Stomach smooth muscle (tissue), 2 donors: Measurements from ENCODE around the gene ADAMTSL4.

ENCODE experiments used
- H3K27ac ChIP-seq: one replicate; pipeline ENCODE4 v1.7.0; 2013; ENCODE audit warnings: mild to moderate bottlenecking, low read length, inconsistent platforms
- H3K27me3 ChIP-seq, 2 donors: one replicate each; pipeline ENCODE4 v1.7.0; 2013; ENCODE audit warnings: low read length in 2 of 2; ENCODE audit not compliant: insufficient read depth in 2 of 2, control insufficient read depth in 1 of 2
- H3K36me3 ChIP-seq, 2 donors: one replicate each; pipeline ENCODE4 v1.7.0; 2013; ENCODE audit warnings: low read length in 2 of 2; ENCODE audit not compliant: control insufficient read depth in 2 of 2, insufficient read depth in 2 of 2
- H3K4me1 ChIP-seq: one replicate; pipeline ENCODE4 v1.7.0; 2013; ENCODE audit warnings: low read length; ENCODE audit not compliant: control insufficient read depth, insufficient read depth
- H3K4me3 ChIP-seq, 2 donors: one replicate each; pipeline ENCODE4 v1.7.0; 2013; ENCODE audit warnings: low read length in 2 of 2
- H3K9ac ChIP-seq, 2 donors: one replicate each; pipeline ENCODE4 v1.7.0; 2013; ENCODE audit warnings: low read length in 2 of 2, mild to moderate bottlenecking in 1 of 2
- H3K9me3 ChIP-seq, 2 donors: one replicate each; pipeline ENCODE4 v1.7.0; 2013; ENCODE audit warnings: low read length in 2 of 2; ENCODE audit not compliant: control insufficient read depth in 2 of 2
- donor health status: healthy.
- donor health status: Pancreatic carcinoma.

The ADAMTSL4 gene

GRCh38 chr1:150548632-150549495, at the start of gene ADAMTSL4:
ADAMTSL4 (plus strand) TSS chr1:150549408; CDS start chr1:150552289, 2,881 bp downstream.
- Histone ChIP-seq H3K4me3 (peak within 1 kb of the TSS; percentile 58 to 77), H3K27me3 (no peaks in the 10 kb centered on the region), H3K9me3 (no peaks in the 10 kb centered on the region), H3K36me3 (no peaks in the 10 kb centered on the region), H3K27ac (peak within 1 kb of the TSS; percentile 84), H3K4me1 (peaks cover 42% of the 10 kb centered on the region), H3K9ac (peak within 1 kb of the TSS; percentile 73 to 76)

GRCh38 chr1:150505431-150505830, 43.8 kb upstream of the ADAMTSL4 start:
- peaks cover 23 to 31% of the 10 kb centered on the region in 2 donors for H3K36me3 ChIP-seq

GRCh38 chr1:150507912-150508864, 41.0 kb upstream of the ADAMTSL4 start, which contains the start of gene ECM1:
ECM1 (plus strand) TSS chr1:150508109; CDS start chr1:150508210, 101 bp downstream.
- Histone ChIP-seq H3K9ac (peak within 1 kb of the TSS; percentile 46 to 47), H3K36me3 (peaks cover 16 to 37% of the 10 kb centered on the region in 2 donors), H3K9me3 (no peaks in the 10 kb centered on the region), H3K27ac (no peak within 1 kb of the TSS), H3K27me3 (no peaks in the 10 kb centered on the region), H3K4me3 (peak within 1 kb of the TSS; percentile 46 to 64), H3K4me1 (peaks cover 4% of the 10 kb centered on the region)

More at GRCh38 chr1:150505431-150505830, 43.8 kb upstream of the ADAMTSL4 start:
- Histone ChIP-seq H3K9ac (no peak overlapping the region), H3K4me1 (peaks cover 4% of the 10 kb centered on the region), H3K27ac (no peak overlapping the region), H3K9me3 (no peaks in the 10 kb centered on the region), H3K27me3 (no peaks in the 10 kb centered on the region), H3K4me3 (no peak overlapping the region)

GRCh38 chr1:150508982-150509381, 40.2 kb upstream of the ADAMTSL4 start:
- H3K4me3 ChIP-seq = peak overlapping the region in 1 of 2 donors; percentile 64
- H3K36me3 ChIP-seq = peaks cover 14 to 35% of the 10 kb centered on the region in 2 donors
- H3K27ac ChIP-seq = no peak overlapping the region

GRCh38 chr1:150511551-150511950, 37.7 kb upstream of the ADAMTSL4 start:
- Histone ChIP-seq H3K27me3 (no peaks in the 10 kb centered on the region), H3K9me3 (no peaks in the 10 kb centered on the region), H3K9ac (no peak overlapping the region), H3K4me3 (no peak overlapping the region), H3K27ac (no peak overlapping the region), H3K4me1 (peaks cover 25% of the 10 kb centered on the region), H3K36me3 (peaks cover 4 to 13% of the 10 kb centered on the region in 2 donors)

More at GRCh38 chr1:150508982-150509381, 40.2 kb upstream of the ADAMTSL4 start:
- Histone ChIP-seq H3K9me3 (no peaks in the 10 kb centered on the region), H3K4me1 (peaks cover 4% of the 10 kb centered on the region), H3K27me3 (no peaks in the 10 kb centered on the region), H3K9ac (peak overlapping the region in 1 of 2 donors; percentile 46)

- no peak overlapping the region for H3K4me3 ChIP-seq
- H3K9me3 ChIP-seq = no peaks in the 10 kb centered on the region
- peaks cover 26% of the 10 kb centered on the region for H3K4me1 ChIP-seq
- H3K9ac ChIP-seq = no peak overlapping the region
- no peaks in the 10 kb centered on the region for H3K27me3 ChIP-seq
- peaks cover 0 to 9% of the 10 kb centered on the region in 2 donors for H3K36me3 ChIP-seq
- no peak overlapping the region for H3K27ac ChIP-seq
Observed at GRCh38 chr1:150511985-150512660, 37.1 kb upstream of the ADAMTSL4 start.

- H3K4me1 ChIP-seq = peaks cover 25% of the 10 kb centered on the region
- no peaks in the 10 kb centered on the region for H3K27me3 ChIP-seq
- H3K9me3 ChIP-seq = no peaks in the 10 kb centered on the region
- H3K36me3 ChIP-seq = peaks cover 0 to 9% of the 10 kb centered on the region in 2 donors
- H3K4me3 ChIP-seq = no peak overlapping the region
- H3K9ac ChIP-seq = no peak overlapping the region
- H3K27ac ChIP-seq = no peak overlapping the region
Observed at GRCh38 chr1:150512846-150513245, 36.4 kb upstream of the ADAMTSL4 start.

GRCh38 chr1:150513351-150513791, 35.8 kb upstream of the ADAMTSL4 start:
- no peaks in the 10 kb centered on the region for H3K27me3 ChIP-seq
- peaks cover 0 to 9% of the 10 kb centered on the region in 2 donors for H3K36me3 ChIP-seq
- no peak overlapping the region for H3K27ac ChIP-seq
- no peaks in the 10 kb centered on the region for H3K9me3 ChIP-seq
- H3K4me3 ChIP-seq = no peak overlapping the region
- H3K4me1 ChIP-seq = peaks cover 25% of the 10 kb centered on the region
- H3K9ac ChIP-seq = no peak overlapping the region

GRCh38 chr1:150514260-150514659, 34.9 kb upstream of the ADAMTSL4 start:
- Histone ChIP-seq H3K9ac (no peak overlapping the region), H3K4me3 (no peak overlapping the region), H3K27ac (peak overlapping the region; percentile 86), H3K36me3 (peaks cover 0 to 9% of the 10 kb centered on the region in 2 donors), H3K9me3 (no peaks in the 10 kb centered on the region), H3K27me3 (no peaks in the 10 kb centered on the region), H3K4me1 (peaks cover 25% of the 10 kb centered on the region)

GRCh38 chr1:150514913-150515327, 34.3 kb upstream of the ADAMTSL4 start:
- Histone ChIP-seq H3K27ac (peak overlapping the region; percentile 86), H3K36me3 (peaks cover 0 to 9% of the 10 kb centered on the region in 2 donors), H3K9me3 (no peaks in the 10 kb centered on the region), H3K27me3 (no peaks in the 10 kb centered on the region), H3K4me3 (peak overlapping the region; percentile 86 to 93), H3K4me1 (peaks cover 25% of the 10 kb centered on the region), H3K9ac (peak overlapping the region; percentile 71 to 79)
